IgD-negative memory B cell (primary cell): ENCODE results near the gene PLOD1. TPM values are rescaled to one million over a fixed set of nuclear protein-coding genes. Genes with fewer than 3 reads are reported as not detected.
"Not testable (repeated sequence)": the region's sequence is repeated elsewhere in the genome, so short reads cannot be mapped to it uniquely, and the experiment has no call there.

Source experiments
- H3K27ac Mint-ChIP-seq, 3 donors: one replicate each; pipeline ENCODE4 v1.8.0; 2020 to 2022; ENCODE audit warnings: mild to moderate bottlenecking in 3 of 3, mixed read lengths in 3 of 3, moderate library complexity in 1 of 3
- H3K27me3 Mint-ChIP-seq: one replicate; pipeline ENCODE4 v1.8.0; 2021; ENCODE audit warnings: mixed read lengths
- H3K36me3 Mint-ChIP-seq: one replicate; pipeline ENCODE4 v1.8.0; 2020; ENCODE audit warnings: mild to moderate bottlenecking, mixed read lengths
- H3K4me1 Mint-ChIP-seq, 3 donors: one replicate each; pipeline ENCODE4 v1.8.0; 2020 to 2022; ENCODE audit warnings: mixed read lengths in 3 of 3, mild to moderate bottlenecking in 1 of 3
- H3K4me3 Mint-ChIP-seq, 4 donors: one replicate each; pipeline ENCODE4 v1.8.0; 2020 to 2022; ENCODE audit warnings: mild to moderate bottlenecking in 4 of 4, mixed read lengths in 4 of 4, moderate library complexity in 3 of 4
- H3K9me3 Mint-ChIP-seq, 3 donors: one replicate each; pipeline ENCODE4 v1.8.0; 2020 to 2021; ENCODE audit warnings: mixed read lengths in 3 of 3, mild to moderate bottlenecking in 1 of 3
- polyA plus RNA-seq: library from polyadenylated mRNA; unstranded; fragments of 300-500 nt; fragmentation: Illumina TruSeq; gene quantifications from one replicate; pipeline ENCODE4 v1.2.3, GENCODE V29; 2021

Gene PLOD1
- polyA plus RNA-seq, 1 donor from 2014 or later: 6.5 TPM

DNA sequence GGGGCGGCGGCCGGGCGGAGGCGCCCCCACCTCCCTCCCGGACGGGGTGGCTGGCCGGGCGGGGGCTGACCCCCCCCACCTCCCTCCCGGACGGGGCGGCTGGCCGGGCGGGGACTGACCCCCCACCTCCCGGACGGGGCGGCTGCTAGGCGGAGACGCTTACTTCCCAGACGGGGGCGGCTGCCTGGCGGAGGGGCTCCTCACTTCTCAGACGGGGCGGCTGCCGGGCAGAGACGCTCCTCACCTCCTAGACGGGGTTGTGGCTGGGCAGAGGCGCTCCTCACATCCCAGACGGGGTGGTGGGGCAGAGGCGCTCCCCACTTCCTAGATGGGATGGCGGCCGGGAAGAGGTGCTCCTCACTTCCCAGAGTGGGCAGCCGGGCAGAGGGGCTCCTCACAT, 73.8 kb downstream of the PLOD1 start:
- not testable (repeated sequence) for H3K9me3 Mint-ChIP-seq, H3K4me3 Mint-ChIP-seq, H3K27me3 Mint-ChIP-seq, H3K27ac Mint-ChIP-seq
- Mint-ChIP-seq H3K36me3 (peaks cover 17% of the 10 kb centered on the region), H3K4me1 (peaks cover 0 to 11% (median 7%) of the 10 kb centered on the region in 3 donors)

DNA sequence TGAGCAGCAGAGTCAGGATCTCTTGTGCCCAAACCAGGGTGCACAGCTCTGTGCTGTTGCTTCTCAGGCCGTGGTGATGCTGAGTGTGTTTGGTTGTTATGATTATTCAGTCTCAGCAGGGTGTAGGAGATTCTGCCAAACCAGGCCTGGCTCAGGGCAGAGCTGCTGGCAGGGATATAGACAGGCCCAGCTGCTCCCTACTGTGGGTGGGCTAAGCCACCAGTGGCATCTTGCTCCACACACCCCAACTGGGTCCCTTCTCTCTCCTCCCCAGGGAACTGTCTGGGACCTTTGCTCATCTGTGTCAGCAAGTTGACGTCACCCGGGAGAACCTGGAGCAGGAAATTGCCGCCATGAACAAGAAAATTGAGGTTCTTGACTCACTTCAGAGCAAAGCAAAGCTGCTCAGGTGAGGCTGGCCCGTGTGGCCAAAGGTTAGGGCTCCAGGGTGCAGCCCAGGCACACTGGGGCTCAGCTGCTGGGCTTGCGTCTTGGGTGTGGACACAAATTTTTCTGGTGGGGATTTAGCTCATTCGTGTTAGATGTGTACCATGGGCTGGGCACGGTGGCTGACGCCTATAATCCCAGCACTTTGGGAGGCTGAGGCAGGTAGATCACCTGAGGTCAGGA, 74.9 kb downstream of the PLOD1 start:
- Mint-ChIP-seq H3K9me3 (no peaks in the 10 kb centered on the region), H3K4me1 (peaks cover 0 to 13% (median 10%) of the 10 kb centered on the region in 3 donors), H3K36me3 (peaks cover 15% of the 10 kb centered on the region)

GRCh38 chr1:12010746-12011570, 76.4 kb downstream of the PLOD1 start:
- Mint-ChIP-seq H3K4me3 (no peak overlapping the region), H3K36me3 (peaks cover 10% of the 10 kb centered on the region), H3K9me3 (no peaks in the 10 kb centered on the region), H3K4me1 (peaks cover 0 to 6% (median 4%) of the 10 kb centered on the region in 3 donors), H3K27ac (no peak overlapping the region), H3K27me3 (no peaks in the 10 kb centered on the region)

More for the DNA sequence above, 74.9 kb downstream of the PLOD1 start:
- no peak overlapping the region for H3K27ac Mint-ChIP-seq
- H3K27me3 Mint-ChIP-seq: no peaks in the 10 kb centered on the region
- H3K4me3 Mint-ChIP-seq: no peak overlapping the region

DNA sequence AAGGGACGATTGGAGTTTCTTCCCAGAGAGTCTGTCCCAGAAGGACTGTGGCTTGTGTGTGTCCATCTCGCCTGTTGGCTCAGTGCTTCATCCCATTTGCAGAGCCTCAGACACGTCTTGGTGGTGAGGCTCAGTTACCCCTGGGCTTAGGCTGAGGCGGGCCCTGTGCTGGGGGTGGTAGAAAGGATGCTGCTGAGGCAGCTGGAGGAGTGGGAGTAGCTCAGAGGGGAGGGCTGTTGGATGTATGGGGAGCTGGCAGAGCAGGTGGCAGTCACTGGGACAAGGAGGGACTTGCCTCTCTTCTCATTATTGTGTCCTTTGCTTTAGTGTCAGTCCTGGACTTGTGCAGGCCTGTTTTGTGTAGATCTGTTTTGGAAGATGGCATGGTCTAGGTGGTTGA, 77.5 kb downstream of the PLOD1 start:
- Mint-ChIP-seq H3K27me3 (no peaks in the 10 kb centered on the region), H3K27ac (no peak overlapping the region), H3K4me1 (peaks cover 0 to 4% (median 4%) of the 10 kb centered on the region in 3 donors), H3K36me3 (peaks cover 9% of the 10 kb centered on the region), H3K9me3 (no peaks in the 10 kb centered on the region), H3K4me3 (no peak overlapping the region)

- no peaks in the 10 kb centered on the region for H3K27me3 Mint-ChIP-seq
- peaks cover 0 to 4% (median 4%) of the 10 kb centered on the region in 3 donors for H3K4me1 Mint-ChIP-seq
- H3K9me3 Mint-ChIP-seq: no peaks in the 10 kb centered on the region
- peaks cover 6% of the 10 kb centered on the region for H3K36me3 Mint-ChIP-seq
- no peak overlapping the region for H3K4me3 Mint-ChIP-seq
- H3K27ac Mint-ChIP-seq: no peak overlapping the region
Observed at GRCh38 chr1:12012560-12013316, 78.2 kb downstream of the PLOD1 start.

DNA sequence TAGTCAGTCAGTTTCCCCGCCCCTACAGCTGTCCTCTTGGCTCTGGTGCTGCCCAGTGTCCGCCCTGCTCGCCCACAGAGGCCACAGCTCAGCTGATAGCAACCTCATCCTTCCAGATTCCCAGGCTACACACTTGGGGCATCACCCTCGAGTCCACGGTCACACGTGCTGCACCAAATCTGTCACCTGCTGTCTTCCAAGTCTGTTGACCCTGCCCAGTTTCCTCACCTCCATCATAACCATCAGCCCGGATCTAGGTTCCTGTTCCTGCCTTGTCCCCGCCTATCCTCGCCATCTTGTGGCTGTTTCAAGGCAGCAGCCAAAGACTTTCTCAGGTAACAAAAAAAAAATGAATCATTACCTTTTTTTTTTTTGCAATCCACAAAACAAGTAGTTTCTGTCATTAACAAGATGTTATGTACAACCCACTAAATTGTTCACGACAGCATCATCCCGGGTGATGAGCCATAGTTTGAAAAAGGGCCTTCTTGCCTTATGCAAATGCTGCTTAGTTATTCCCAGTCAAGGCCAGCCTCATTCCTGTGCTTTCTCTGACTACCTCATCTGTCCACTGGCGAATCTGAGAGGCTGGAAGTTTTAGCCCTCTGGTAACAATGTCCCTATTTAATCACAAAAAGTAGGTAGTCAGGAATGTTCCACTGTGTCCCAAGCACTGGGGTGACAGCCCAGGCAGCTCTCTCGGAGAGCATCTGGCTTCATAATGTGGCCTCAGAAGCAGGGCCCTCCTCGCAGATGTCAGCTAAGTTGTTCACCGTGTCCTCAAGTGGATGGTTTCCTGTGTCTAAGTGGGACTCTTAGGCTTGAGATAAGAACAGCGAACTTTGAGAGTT, 79.8 kb downstream of the PLOD1 start:
- Mint-ChIP-seq H3K27me3 (no peaks in the 10 kb centered on the region), H3K9me3 (no peaks in the 10 kb centered on the region), H3K27ac (peak overlapping the region in 1 of 3 donors; percentile 39), H3K36me3 (peaks cover 5% of the 10 kb centered on the region), H3K4me3 (peak overlapping the region in 1 of 4 donors; percentile 72), H3K4me1 (peaks cover 4 to 7% (median 4%) of the 10 kb centered on the region in 3 donors)

- no peaks in the 10 kb centered on the region for H3K36me3 Mint-ChIP-seq
- peaks cover 4 to 10% (median 7%) of the 10 kb centered on the region in 3 donors for H3K4me1 Mint-ChIP-seq
- H3K4me3 Mint-ChIP-seq: no peak overlapping the region
- peak overlapping the region in 1 of 3 donors; percentile 39 for H3K27ac Mint-ChIP-seq
- no peaks in the 10 kb centered on the region for H3K27me3 Mint-ChIP-seq
- no peaks in the 10 kb centered on the region for H3K9me3 Mint-ChIP-seq
Observed at GRCh38 chr1:12015001-12015491, 80.5 kb downstream of the PLOD1 start.

DNA sequence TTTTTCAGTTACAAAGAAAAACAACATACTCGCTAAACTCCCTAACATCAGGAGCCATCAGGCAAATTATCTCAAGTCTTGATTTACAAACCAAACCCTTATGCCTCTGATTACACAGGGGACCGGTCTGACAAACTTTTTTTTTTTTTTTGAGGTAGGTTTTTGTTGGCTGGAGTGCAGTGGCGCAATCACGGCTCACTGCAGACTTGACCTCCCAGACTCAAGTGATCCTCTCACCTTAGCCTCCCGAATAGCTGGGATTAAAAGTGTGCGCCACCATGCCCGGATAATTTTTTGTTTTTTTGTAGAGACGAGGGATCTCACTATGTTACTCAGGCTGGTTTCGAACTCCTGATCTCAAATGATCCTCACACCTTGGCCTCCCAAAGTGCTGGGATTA, 81.0 kb downstream of the PLOD1 start:
- Mint-ChIP-seq H3K4me1 (peaks cover 4 to 13% (median 11%) of the 10 kb centered on the region in 3 donors), H3K9me3 (no peaks in the 10 kb centered on the region), H3K27ac (no peak overlapping the region), H3K4me3 (no peak overlapping the region), H3K27me3 (no peaks in the 10 kb centered on the region), H3K36me3 (no peaks in the 10 kb centered on the region)

- Mint-ChIP-seq H3K9me3 (no peaks in the 10 kb centered on the region), H3K27ac (no peak overlapping the region), H3K4me1 (peaks cover 4 to 13% (median 12%) of the 10 kb centered on the region in 3 donors), H3K27me3 (no peaks in the 10 kb centered on the region), H3K36me3 (no peaks in the 10 kb centered on the region), H3K4me3 (peak overlapping the region in 1 of 4 donors; percentile 4)
Observed at GRCh38 chr1:12016182-12016581, 81.7 kb downstream of the PLOD1 start.

DNA sequence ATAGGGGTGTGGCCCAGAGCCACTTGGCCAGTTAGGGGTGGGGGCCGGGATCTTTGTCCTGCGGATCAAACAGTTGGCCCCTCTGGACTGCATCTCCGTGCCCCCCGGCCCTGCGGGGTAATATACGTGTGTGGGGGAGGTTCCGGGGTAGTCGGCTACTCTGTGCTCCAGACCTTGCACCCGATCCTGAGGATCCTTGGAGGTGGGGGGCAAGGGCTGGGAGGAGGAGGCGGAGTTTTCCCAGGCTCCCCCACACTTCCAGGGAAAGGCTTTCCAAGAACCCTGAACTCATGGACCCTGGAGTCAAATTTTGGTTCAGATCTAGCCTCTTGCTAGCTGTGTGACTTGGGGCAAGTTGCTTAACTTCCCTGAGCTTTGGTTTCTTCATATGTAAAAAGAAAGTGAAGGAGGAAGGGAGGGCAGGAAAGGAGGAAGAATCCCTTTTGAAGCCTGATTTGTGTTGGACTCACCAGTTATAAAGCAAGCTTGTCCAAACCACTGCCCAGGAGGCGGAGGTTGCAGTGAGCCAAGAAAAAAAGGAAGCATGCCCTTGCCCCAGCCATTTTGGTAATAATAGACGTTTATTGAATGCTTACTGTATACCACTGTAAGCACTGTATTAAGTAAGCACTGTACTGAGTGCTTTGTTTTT, 85.5 kb downstream of the PLOD1 start:
- Mint-ChIP-seq H3K27me3 (no peaks in the 10 kb centered on the region), H3K4me1 (peaks cover 4 to 16% (median 9%) of the 10 kb centered on the region in 3 donors), H3K4me3 (peak overlapping the region; percentile 79 to 96 (median 92)), H3K9me3 (no peaks in the 10 kb centered on the region), H3K27ac (peak overlapping the region in 2 of 3 donors; percentile 46 to 98), H3K36me3 (peaks cover 4% of the 10 kb centered on the region)

DNA sequence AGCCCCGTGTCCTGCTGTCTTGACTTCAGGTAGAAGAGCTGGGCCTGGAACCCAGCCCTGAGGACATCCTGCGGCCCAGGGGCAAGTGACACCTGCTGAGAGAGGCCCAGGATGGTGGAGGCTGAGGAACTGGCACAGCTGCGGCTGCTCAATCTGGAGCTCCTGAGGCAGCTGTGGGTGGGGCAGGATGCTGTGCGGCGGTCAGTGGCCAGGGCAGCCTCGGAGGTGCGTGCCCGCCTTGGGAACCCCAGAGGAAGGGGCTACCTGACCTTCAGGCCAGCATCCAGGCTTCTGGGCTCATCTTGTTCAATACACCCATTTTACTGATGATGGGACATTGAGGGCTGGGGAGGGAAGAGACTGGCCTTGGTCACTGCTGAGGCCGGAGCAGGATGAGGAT, 87.1 kb downstream of the PLOD1 start:
- Mint-ChIP-seq H3K4me1 (peaks cover 4 to 19% (median 9%) of the 10 kb centered on the region in 3 donors), H3K27ac (no peak overlapping the region), H3K36me3 (peaks cover 7% of the 10 kb centered on the region), H3K4me3 (peak overlapping the region in 2 of 4 donors; percentile 28 to 45), H3K27me3 (no peaks in the 10 kb centered on the region), H3K9me3 (no peaks in the 10 kb centered on the region)

DNA sequence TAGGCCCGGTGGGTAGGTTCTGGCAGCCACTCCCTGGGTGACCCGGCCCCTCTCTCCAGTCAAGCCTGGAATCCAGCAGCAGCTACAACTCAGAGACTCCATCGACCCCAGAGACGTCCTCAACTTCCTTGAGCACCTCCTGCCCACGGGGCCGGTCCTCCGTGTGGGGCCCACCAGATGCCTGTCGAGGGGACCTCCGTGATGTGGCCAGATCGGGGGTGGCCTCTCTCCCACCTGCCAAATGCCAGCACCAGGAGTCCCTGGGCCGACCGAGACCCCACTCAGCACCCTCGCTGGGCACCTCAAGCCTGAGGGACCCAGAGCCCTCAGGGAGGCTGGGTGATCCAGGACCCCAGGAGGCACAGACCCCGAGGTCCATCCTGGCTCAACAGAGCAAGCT, 87.5 kb downstream of the PLOD1 start:
- H3K36me3 Mint-ChIP-seq: peaks cover 8% of the 10 kb centered on the region
- no peaks in the 10 kb centered on the region for H3K27me3 Mint-ChIP-seq
- peak overlapping the region in 2 of 4 donors; percentile 45 to 52 for H3K4me3 Mint-ChIP-seq
- no peak overlapping the region for H3K27ac Mint-ChIP-seq
- no peaks in the 10 kb centered on the region for H3K9me3 Mint-ChIP-seq
- H3K4me1 Mint-ChIP-seq: peaks cover 4 to 19% (median 9%) of the 10 kb centered on the region in 3 donors
